Lower lobe of right lung (tissue), 2 donors: ENCODE data around the gene CIPC. TPM values are rescaled to one million over a fixed set of nuclear protein-coding genes. Genes with fewer than 3 reads are reported as not detected.

ENCODE experiments used
- ATAC-seq, 2 donors: fragments of 200-7000 bp; cut with Tn5 transposase; one replicate each; pipeline ENCODE4 v1.9.1; 2020 to 2022; ENCODE audit warnings: mild to moderate bottlenecking in 2 of 2, moderate library complexity in 2 of 2
- DNase-seq: peaks from one replicate; pipeline ENCODE4 v3.0.0-alpha.2; 2020
- H3K27ac ChIP-seq: fragments of 200-600 bp; one replicate; pipeline ENCODE4 v1.8.0; 2022
- H3K27me3 ChIP-seq: fragments of 200-600 bp; one replicate; pipeline ENCODE4 v1.8.0; 2022; ENCODE audit warnings: low read depth
- H3K36me3 ChIP-seq: fragments of 200-600 bp; one replicate; pipeline ENCODE4 v1.8.0; 2022; ENCODE audit warnings: mild to moderate bottlenecking
- H3K4me1 ChIP-seq: fragments of 200-600 bp; one replicate; pipeline ENCODE4 v1.8.0; 2022
- H3K4me3 ChIP-seq: fragments of 200-600 bp; one replicate; pipeline ENCODE4 v1.8.0; 2022; ENCODE audit warnings: mild to moderate bottlenecking
- H3K9me3 ChIP-seq: fragments of 200-600 bp; one replicate; pipeline ENCODE4 v1.8.0; 2022
- CTCF ChIP-seq: fragments of 200-600 bp; IDR thresholded peaks from one replicate; pipeline ENCODE4 v1.8.0; 2022; ENCODE audit warnings: antibody characterized with exemption, mild to moderate bottlenecking
- intact Hi-C: fragments of 100-400 bp; cut with DNase I; formaldehyde crosslinking; loops from one replicate; pipeline ENCODE4 v1.11.0; 2022
- total RNA-seq: library from RNA; stranded (reverse); fragmentation: NEBNext Ultra II Directional; extraction: Animal tissue kit (Norgen Biotek cat#: 25700); gene quantifications from one replicate; pipeline ENCODE4 v1.2.1, GENCODE V29; 2021
- donor health status: DM: no; HTN: yes; CAD: no; lungs with severe emphysema.

CIPC gene
- total RNA-seq, 1 donor from 2014 or later: 28.4 TPM

- intact Hi-C loops: no loop called here
- H3K9me3 ChIP-seq: no peaks in the 10 kb centered on the region
- H3K36me3 ChIP-seq: no peaks in the 10 kb centered on the region
- H3K4me1 ChIP-seq: no peaks in the 10 kb centered on the region
- H3K27ac ChIP-seq: no peak overlapping the region
- ATAC-seq: peak in 1 of 2 donors; percentile 34
- TF ChIP-seq CTCF: no peak
- H3K4me3 ChIP-seq: no peak overlapping the region
- no peak for DNase-seq
- H3K27me3 ChIP-seq: peaks cover 34% of the 10 kb centered on the region
Observed at GRCh38 chr14:77158175-77158881, 60.3 kb downstream of the CIPC start.

- no peaks in the 10 kb centered on the region for H3K9me3 ChIP-seq
- intact Hi-C loops: no loop called here
- no peak for TF ChIP-seq CTCF
- H3K36me3 ChIP-seq: no peaks in the 10 kb centered on the region
- no peak overlapping the region for H3K4me3 ChIP-seq
- ATAC-seq (no peak), DNase-seq (no peak)
- H3K27ac ChIP-seq: no peak overlapping the region
- no peaks in the 10 kb centered on the region for H3K4me1 ChIP-seq
- peaks cover 34% of the 10 kb centered on the region for H3K27me3 ChIP-seq
Observed at GRCh38 chr14:77158882-77159255, 60.8 kb downstream of the CIPC start.

GRCh38 chr14:77161011-77161410 is 63.0 kb downstream of the CIPC start:
- DNase-seq (no peak), ATAC-seq (no peak)
- Histone ChIP-seq H3K27ac (no peak overlapping the region), H3K9me3 (no peaks in the 10 kb centered on the region), H3K27me3 (peaks cover 19% of the 10 kb centered on the region), H3K4me1 (no peaks in the 10 kb centered on the region), H3K36me3 (no peaks in the 10 kb centered on the region), H3K4me3 (no peak overlapping the region)
- TF ChIP-seq CTCF: no peak
- intact Hi-C loops: no loop called here

Other genes with a start within 250 kb of the CIPC start
- gene IRF2BPL, start 69.5 kb upstream of the CIPC start, total RNA-seq: 44.3 TPM
- not detected for gene ZDHHC22, start 43.5 kb downstream of the CIPC start, total RNA-seq
- 0.27 TPM for gene TMEM63C, start 83.5 kb downstream of the CIPC start, total RNA-seq
- gene NGB, start 172.9 kb downstream of the CIPC start, total RNA-seq: not detected
- 23.5 TPM for gene POMT2, start 222.6 kb downstream of the CIPC start, total RNA-seq
- 12.5 TPM for gene GSTZ1, start 222.8 kb downstream of the CIPC start, total RNA-seq